ENCODE data around the gene CELF2. TPM values are rescaled to one million over a fixed set of nuclear protein-coding genes. Genes with fewer than 3 reads are reported as not detected.

CELF2 gene
- total RNA-seq, 1 donor from 2014 or later: 89.2 TPM

DNA sequence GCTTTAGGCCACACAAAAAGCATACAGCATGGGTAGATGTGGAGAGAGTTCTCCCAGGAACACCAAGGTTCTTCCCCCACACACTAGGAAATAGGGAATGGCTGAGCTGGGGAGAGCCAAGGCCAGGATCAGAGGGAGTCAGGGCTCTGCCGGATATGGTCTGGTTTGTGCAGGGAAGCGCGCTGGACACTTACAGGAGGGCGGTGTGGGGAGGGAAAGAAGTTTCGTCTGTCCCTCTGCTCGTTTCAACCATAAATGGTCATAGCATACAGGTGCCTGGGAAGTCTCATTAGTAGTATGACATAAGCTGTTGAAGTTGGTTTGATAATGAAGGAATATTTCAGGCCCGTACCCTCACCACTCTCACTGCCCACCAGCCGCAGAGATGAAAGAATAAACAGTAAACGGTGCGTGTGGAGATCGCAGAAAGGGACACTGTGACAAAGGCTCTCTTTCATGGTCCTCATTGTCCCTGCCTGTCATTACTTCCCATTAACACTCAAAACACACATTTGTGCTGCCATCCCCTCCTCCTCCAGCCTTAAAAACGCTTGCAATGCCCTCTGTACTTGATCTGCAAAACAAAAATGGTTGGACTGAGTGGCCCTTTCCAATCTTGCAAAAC is 207.2 kb downstream of the CELF2 start:
- intact Hi-C loops (cut with micrococcal nuclease): no loop called here
- ChIA-PET CTCF (interaction anchor here (1.7 kb wide), 1 partner anchor 45 kb away, joined by 6 read pairs; no protein-coding TSS in a partner anchor), POLR2A (interaction anchor here (0.7 to 4.3 kb wide), 5 partner anchors 8 to 60 kb away, joined by 3 to 75 read pairs (median 20); no protein-coding TSS in a partner anchor)
- no peaks in the 10 kb centered on the region for H3K27me3 Mint-ChIP-seq
- H3K9me3 Mint-ChIP-seq: no peaks in the 10 kb centered on the region
- H3K4me3 Mint-ChIP-seq: peak overlapping the region; percentile 8
- peaks cover 63% of the 10 kb centered on the region for H3K36me3 Mint-ChIP-seq (ENCODE audit: low read depth)
- H3K4me1 Mint-ChIP-seq: peaks cover 83% of the 10 kb centered on the region
- ATAC-seq (ENCODE audit: low read depth): no peak
- DNase-seq: no peak
- H3K27ac Mint-ChIP-seq: peak overlapping the region; percentile 96
- TF ChIP-seq, protein P1, sequence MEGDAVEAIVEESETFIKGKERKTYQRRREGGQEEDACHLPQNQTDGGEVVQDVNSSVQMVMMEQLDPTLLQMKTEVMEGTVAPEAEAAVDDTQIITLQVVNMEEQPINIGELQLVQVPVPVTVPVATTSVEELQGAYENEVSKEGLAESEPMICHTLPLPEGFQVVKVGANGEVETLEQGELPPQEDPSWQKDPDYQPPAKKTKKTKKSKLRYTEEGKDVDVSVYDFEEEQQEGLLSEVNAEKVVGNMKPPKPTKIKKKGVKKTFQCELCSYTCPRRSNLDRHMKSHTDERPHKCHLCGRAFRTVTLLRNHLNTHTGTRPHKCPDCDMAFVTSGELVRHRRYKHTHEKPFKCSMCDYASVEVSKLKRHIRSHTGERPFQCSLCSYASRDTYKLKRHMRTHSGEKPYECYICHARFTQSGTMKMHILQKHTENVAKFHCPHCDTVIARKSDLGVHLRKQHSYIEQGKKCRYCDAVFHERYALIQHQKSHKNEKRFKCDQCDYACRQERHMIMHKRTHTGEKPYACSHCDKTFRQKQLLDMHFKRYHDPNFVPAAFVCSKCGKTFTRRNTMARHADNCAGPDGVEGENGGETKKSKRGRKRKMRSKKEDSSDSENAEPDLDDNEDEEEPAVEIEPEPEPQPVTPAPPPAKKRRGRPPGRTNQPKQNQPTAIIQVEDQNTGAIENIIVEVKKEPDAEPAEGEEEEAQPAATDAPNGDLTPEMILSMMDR (IDR thresholded peaks at IDR 0.05): no peak

- intact Hi-C loops (cut with micrococcal nuclease): loop anchor here (2.0 kb wide), 1 partner anchor 31 kb away; no protein-coding TSS in a partner anchor
- no peak overlapping the region for H3K4me3 Mint-ChIP-seq
- ChIA-PET POLR2A (interaction anchor here (0.8 to 4.3 kb wide), 16 partner anchors 9 to 81 kb away, joined by 3 to 98 read pairs (median 10); no protein-coding TSS in a partner anchor), CTCF (interaction anchor here (0.9 to 3.4 kb wide), 9 partner anchors 9 to 44 kb away, joined by 3 to 28 read pairs (median 6); no protein-coding TSS in a partner anchor)
- H3K9me3 Mint-ChIP-seq: no peaks in the 10 kb centered on the region
- no peak for DNase-seq
- peak overlapping the region; percentile 96 for H3K27ac Mint-ChIP-seq
- H3K4me1 Mint-ChIP-seq: peaks cover 85% of the 10 kb centered on the region
- ATAC-seq (ENCODE audit: low read depth): peak; percentile 8
- TF ChIP-seq, protein P1 (IDR thresholded peaks at IDR 0.05): no peak
- peaks cover 63% of the 10 kb centered on the region for H3K36me3 Mint-ChIP-seq (ENCODE audit: low read depth)
- H3K27me3 Mint-ChIP-seq: no peaks in the 10 kb centered on the region
These were observed 208.3 kb downstream of the CELF2 start for GRCh38 chr10:11225935-11226334.

DNA sequence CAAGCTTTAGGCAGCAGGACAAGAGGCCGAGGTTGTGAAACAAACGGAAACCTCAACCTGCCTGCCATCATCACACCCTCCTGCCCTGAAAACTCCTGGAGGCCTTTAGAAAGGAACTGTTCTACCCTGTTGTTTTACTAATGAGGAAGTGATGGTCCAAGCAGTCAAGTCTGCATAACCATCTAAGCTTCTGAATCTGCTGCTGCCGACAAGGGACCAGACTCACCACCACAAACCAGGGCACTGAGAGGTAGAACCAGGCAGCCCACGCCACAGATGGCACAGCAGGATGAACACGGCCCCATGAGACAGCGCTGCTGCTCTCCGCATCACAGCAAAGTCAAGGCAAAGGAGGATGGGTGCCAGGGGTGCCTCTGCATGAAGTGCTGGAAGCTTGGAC is 209.4 kb downstream of the CELF2 start:
- intact Hi-C loops (cut with micrococcal nuclease): loop anchor here (1.0 to 2.0 kb wide), 7 partner anchors 10 to 64 kb away; no protein-coding TSS in a partner anchor
- H3K4me3 Mint-ChIP-seq: peak overlapping the region; percentile 68
- H3K4me1 Mint-ChIP-seq: peaks cover 88% of the 10 kb centered on the region
- H3K27me3 Mint-ChIP-seq: no peaks in the 10 kb centered on the region
- CTCF ChIA-PET: interaction anchor here (1.0 to 3.4 kb wide), 12 partner anchors 10 to 114 kb away, joined by 3 to 28 read pairs (median 4); no protein-coding TSS in a partner anchor
- TF ChIP-seq, protein P1 (IDR thresholded peaks at IDR 0.05): no peak
- POLR2A ChIA-PET: interaction anchor here (0.9 to 4.3 kb wide), 19 partner anchors 8 to 82 kb away, joined by 3 to 98 read pairs (median 8); no protein-coding TSS in a partner anchor
- peak overlapping the region; percentile 96 for H3K27ac Mint-ChIP-seq
- peaks cover 58% of the 10 kb centered on the region for H3K36me3 Mint-ChIP-seq (ENCODE audit: low read depth)
- DNase-seq (peak; percentile 54), ATAC-seq (ENCODE audit: low read depth) (peak; percentile 84)
- H3K9me3 Mint-ChIP-seq: no peaks in the 10 kb centered on the region

DNA sequence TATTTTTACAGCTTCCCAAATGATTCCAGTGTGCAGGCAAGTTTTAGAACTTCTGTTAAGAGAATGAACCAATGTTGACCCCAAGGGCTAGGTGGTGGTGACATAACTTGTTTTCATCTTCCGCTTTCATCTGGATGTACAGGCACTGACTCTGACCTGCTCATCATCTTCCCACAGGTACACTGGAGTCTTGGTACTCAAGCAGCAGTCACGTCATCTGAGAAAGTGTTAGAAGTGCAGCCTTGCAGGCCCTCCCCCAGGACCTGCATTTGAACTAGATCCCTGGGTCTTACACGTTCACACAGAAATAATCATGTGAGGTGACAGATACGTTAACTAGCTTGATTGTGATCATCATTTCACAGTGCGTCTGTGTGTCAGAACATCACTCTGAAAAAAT is 212.2 kb downstream of the CELF2 start:
- Mint-ChIP-seq H3K4me1 (peaks cover 93% of the 10 kb centered on the region), H3K27ac (peak overlapping the region; percentile 70), H3K36me3 (ENCODE audit: low read depth) (peaks cover 55% of the 10 kb centered on the region), H3K4me3 (no peak overlapping the region), H3K27me3 (no peaks in the 10 kb centered on the region), H3K9me3 (no peaks in the 10 kb centered on the region)
- intact Hi-C loops (cut with micrococcal nuclease): no loop called here
- TF ChIP-seq, protein P1 (IDR thresholded peaks at IDR 0.05): no peak
- no peak for ATAC-seq (ENCODE audit: low read depth)
- CTCF ChIA-PET: no interaction called here
- no peak for DNase-seq
- POLR2A ChIA-PET: interaction anchor here (1.4 kb wide), 1 partner anchor 12 kb away, joined by 7 read pairs; no protein-coding TSS in a partner anchor
